GM23248 (cell line): ENCODE measurements around the gene KCNJ18.

ENCODE experiments used
- EZH2 ChIP-seq: fragments of 200-600 bp; sonication (generic); IDR thresholded peaks from 2 replicates; pipeline ENCODE4 v1.6.1; 2018; ENCODE audit warnings: antibody characterized with exemption, mild to moderate bottlenecking; ENCODE audit not compliant: insufficient read depth, poor library complexity, severe bottlenecking
- EZH2phosphoT487 ChIP-seq: fragments of 200-600 bp; sonication (generic); IDR thresholded peaks from 2 replicates; pipeline ENCODE4 v1.6.1; 2018; ENCODE audit warnings: antibody characterized with exemption, moderate library complexity, mild to moderate bottlenecking, low read depth; ENCODE audit not compliant: insufficient read depth

- TF ChIP-seq EZH2 (no peak), EZH2phosphoT487 (no peak)
Observed at GRCh38 chr17:21687136-21687953, 5.0 kb upstream of the KCNJ18 start.
